Immature natural killer cell (primary cell): ENCODE results near the gene MEGF8. TPM values are rescaled to one million over a fixed set of nuclear protein-coding genes. Genes with fewer than 3 reads are reported as not detected.

ENCODE experiments used
- DNase-seq, 3 donors: peaks; one replicate each; pipeline ENCODE4 v3.0.0; 2022; ENCODE audit warnings: mixed read lengths in 1 of 3
- H3K27ac Mint-ChIP-seq, 6 donors: one replicate each; pipeline ENCODE4 v1.8.0; 2020; ENCODE audit warnings: mixed read lengths in 6 of 6, mild to moderate bottlenecking in 5 of 6, inconsistent platforms in 4 of 6, moderate library complexity in 3 of 6
- H3K27me3 Mint-ChIP-seq, 3 donors: one replicate each; pipeline ENCODE4 v1.8.0; 2020 to 2021; ENCODE audit warnings: low read depth in 3 of 3, mild to moderate bottlenecking in 3 of 3, mixed read lengths in 3 of 3, moderate library complexity in 3 of 3, inconsistent platforms in 1 of 3
- H3K36me3 Mint-ChIP-seq, 3 donors: one replicate each; pipeline ENCODE4 v1.8.0; 2020; ENCODE audit warnings: mixed read lengths in 3 of 3, inconsistent platforms in 2 of 3, mild to moderate bottlenecking in 2 of 3
- H3K4me1 Mint-ChIP-seq, 2 donors: one replicate each; pipeline ENCODE4 v1.8.0; 2020; ENCODE audit warnings: inconsistent platforms in 2 of 2, mild to moderate bottlenecking in 2 of 2, mixed read lengths in 2 of 2, moderate library complexity in 1 of 2
- H3K4me3 Mint-ChIP-seq, 5 donors: one replicate each; pipeline ENCODE4 v1.8.0; 2020; ENCODE audit warnings: mild to moderate bottlenecking in 5 of 5, mixed read lengths in 5 of 5, inconsistent platforms in 3 of 5, moderate library complexity in 3 of 5
- H3K9me3 Mint-ChIP-seq, 6 donors: one replicate each; pipeline ENCODE4 v1.8.0; 2020; ENCODE audit warnings: mild to moderate bottlenecking in 6 of 6, mixed read lengths in 6 of 6, inconsistent platforms in 4 of 6, moderate library complexity in 3 of 6
- polyA plus RNA-seq, 3 donors: library from polyadenylated mRNA; unstranded; fragments of 300-500 nt; fragmentation: Illumina TruSeq; gene quantifications; one replicate each; pipeline ENCODE4 v1.2.3, GENCODE V29; 2021

Gene MEGF8
- polyA plus RNA-seq, 3 donors from 2014 or later: 0.12 to 0.56 TPM; not detected in 1

GRCh38 chr19:42350417-42350816 lies 25.0 kb downstream of the MEGF8 start:
- peaks cover 0 to 1% (median 0%) of the 10 kb centered on the region in 3 donors for H3K27me3 Mint-ChIP-seq
- H3K9me3 Mint-ChIP-seq: no peaks in the 10 kb centered on the region
- H3K4me1 Mint-ChIP-seq: peaks cover 0 to 1% of the 10 kb centered on the region in 2 donors
- H3K4me3 Mint-ChIP-seq: no peak overlapping the region
- no peak overlapping the region for H3K27ac Mint-ChIP-seq
- peaks cover 5 to 16% (median 13%) of the 10 kb centered on the region in 3 donors for H3K36me3 Mint-ChIP-seq
- DNase-seq: no peak

GRCh38 chr19:42351079-42351735 lies 25.8 kb downstream of the MEGF8 start:
- no peak for DNase-seq
- no peaks in the 10 kb centered on the region for H3K9me3 Mint-ChIP-seq
- peaks cover 4 to 15% (median 12%) of the 10 kb centered on the region in 3 donors for H3K36me3 Mint-ChIP-seq
- no peak overlapping the region for H3K4me3 Mint-ChIP-seq
- H3K27ac Mint-ChIP-seq: no peak overlapping the region
- H3K4me1 Mint-ChIP-seq: peaks cover 0 to 1% of the 10 kb centered on the region in 2 donors
- H3K27me3 Mint-ChIP-seq: peaks cover 0 to 1% (median 0%) of the 10 kb centered on the region in 3 donors

- peaks cover 4 to 11% (median 8%) of the 10 kb centered on the region in 3 donors for H3K36me3 Mint-ChIP-seq
- no peak for DNase-seq
- H3K4me1 Mint-ChIP-seq: peaks cover 0 to 1% of the 10 kb centered on the region in 2 donors
- no peak overlapping the region for H3K4me3 Mint-ChIP-seq
- H3K27me3 Mint-ChIP-seq: peaks cover 0 to 1% (median 0%) of the 10 kb centered on the region in 3 donors
- H3K27ac Mint-ChIP-seq: no peak overlapping the region
- H3K9me3 Mint-ChIP-seq: no peaks in the 10 kb centered on the region
Observed at GRCh38 chr19:42352301-42353259, 27.1 kb downstream of the MEGF8 start.

GRCh38 chr19:42353341-42354015 lies 28.0 kb downstream of the MEGF8 start:
- H3K27me3 Mint-ChIP-seq: peaks cover 0 to 1% (median 0%) of the 10 kb centered on the region in 3 donors
- DNase-seq: no peak
- peaks cover 0 to 1% of the 10 kb centered on the region in 2 donors for H3K4me1 Mint-ChIP-seq
- H3K4me3 Mint-ChIP-seq: peak overlapping the region in 1 of 5 donors; percentile 18
- no peaks in the 10 kb centered on the region for H3K9me3 Mint-ChIP-seq
- H3K27ac Mint-ChIP-seq: no peak overlapping the region
- peaks cover 4 to 11% (median 10%) of the 10 kb centered on the region in 3 donors for H3K36me3 Mint-ChIP-seq

- H3K36me3 Mint-ChIP-seq: peaks cover 4 to 15% (median 15%) of the 10 kb centered on the region in 3 donors
- no peaks in the 10 kb centered on the region for H3K9me3 Mint-ChIP-seq
- peaks cover 0 to 1% of the 10 kb centered on the region in 2 donors for H3K4me1 Mint-ChIP-seq
- H3K27me3 Mint-ChIP-seq: peaks cover 0 to 1% (median 0%) of the 10 kb centered on the region in 3 donors
- DNase-seq: no peak
- H3K27ac Mint-ChIP-seq: no peak overlapping the region
- no peak overlapping the region for H3K4me3 Mint-ChIP-seq
Observed at GRCh38 chr19:42355896-42356295, 30.5 kb downstream of the MEGF8 start.

GRCh38 chr19:42356686-42357085 lies 31.3 kb downstream of the MEGF8 start:
- no peak for DNase-seq
- Mint-ChIP-seq H3K9me3 (no peaks in the 10 kb centered on the region), H3K27me3 (peaks cover 0 to 1% (median 0%) of the 10 kb centered on the region in 3 donors), H3K4me1 (peaks cover 0 to 1% of the 10 kb centered on the region in 2 donors), H3K36me3 (peaks cover 4 to 15% (median 14%) of the 10 kb centered on the region in 3 donors), H3K27ac (no peak overlapping the region), H3K4me3 (no peak overlapping the region)

GRCh38 chr19:42357290-42357689 lies 31.9 kb downstream of the MEGF8 start:
- Mint-ChIP-seq H3K27ac (no peak overlapping the region), H3K36me3 (peaks cover 0 to 12% (median 9%) of the 10 kb centered on the region in 3 donors), H3K4me1 (peaks cover 0 to 1% of the 10 kb centered on the region in 2 donors), H3K27me3 (peaks cover 0 to 1% (median 0%) of the 10 kb centered on the region in 3 donors), H3K4me3 (no peak overlapping the region), H3K9me3 (no peaks in the 10 kb centered on the region)
- DNase-seq: no peak

- peaks cover 0 to 23% (median 19%) of the 10 kb centered on the region in 3 donors for H3K36me3 Mint-ChIP-seq
- DNase-seq: no peak
- no peak overlapping the region for H3K27ac Mint-ChIP-seq
- H3K27me3 Mint-ChIP-seq: no peaks in the 10 kb centered on the region
- H3K9me3 Mint-ChIP-seq: no peaks in the 10 kb centered on the region
- no peak overlapping the region for H3K4me3 Mint-ChIP-seq
- H3K4me1 Mint-ChIP-seq: no peaks in the 10 kb centered on the region
Observed at GRCh38 chr19:42360787-42361544, 35.5 kb downstream of the MEGF8 start.

- Mint-ChIP-seq H3K9me3 (no peaks in the 10 kb centered on the region), H3K36me3 (peaks cover 0 to 23% (median 19%) of the 10 kb centered on the region in 3 donors), H3K4me3 (no peak overlapping the region), H3K27ac (no peak overlapping the region), H3K27me3 (no peaks in the 10 kb centered on the region), H3K4me1 (no peaks in the 10 kb centered on the region)
- no peak for DNase-seq
Observed at GRCh38 chr19:42361545-42361910, 36.1 kb downstream of the MEGF8 start.

GRCh38 chr19:42362342-42362741 lies 36.9 kb downstream of the MEGF8 start:
- Mint-ChIP-seq H3K4me1 (no peaks in the 10 kb centered on the region), H3K27me3 (no peaks in the 10 kb centered on the region), H3K36me3 (peaks cover 0 to 23% (median 19%) of the 10 kb centered on the region in 3 donors), H3K9me3 (no peaks in the 10 kb centered on the region), H3K27ac (no peak overlapping the region), H3K4me3 (no peak overlapping the region)
- DNase-seq: no peak

GRCh38 chr19:42362891-42363440 lies 37.5 kb downstream of the MEGF8 start:
- Mint-ChIP-seq H3K27ac (peak overlapping the region in 1 of 6 donors; percentile 44), H3K4me1 (no peaks in the 10 kb centered on the region), H3K4me3 (no peak overlapping the region), H3K36me3 (peaks cover 0 to 27% (median 16%) of the 10 kb centered on the region in 3 donors), H3K9me3 (no peaks in the 10 kb centered on the region), H3K27me3 (no peaks in the 10 kb centered on the region)
- DNase-seq: no peak

- no peak for DNase-seq
- peak overlapping the region in 1 of 6 donors; percentile 44 for H3K27ac Mint-ChIP-seq
- H3K4me3 Mint-ChIP-seq: no peak overlapping the region
- H3K9me3 Mint-ChIP-seq: no peaks in the 10 kb centered on the region
- no peaks in the 10 kb centered on the region for H3K4me1 Mint-ChIP-seq
- H3K36me3 Mint-ChIP-seq: peaks cover 0 to 27% (median 16%) of the 10 kb centered on the region in 3 donors
- no peaks in the 10 kb centered on the region for H3K27me3 Mint-ChIP-seq
Observed at GRCh38 chr19:42363614-42364346, 38.3 kb downstream of the MEGF8 start.
